Thyroid gland (tissue), 4 donors: ENCODE data around the gene ZNF778. TPM values are rescaled to one million over a fixed set of nuclear protein-coding genes. Genes with fewer than 3 reads are reported as not detected.
"Not testable (repeated sequence)": the region's sequence is repeated elsewhere in the genome, so short reads cannot be mapped to it uniquely, and the experiment has no call there.

ENCODE experiments used
- DNase-seq, 2 donors: peaks; one replicate each; pipeline ENCODE4 v3.0.0-alpha.2; 2019
- H3K27ac ChIP-seq, 3 donors: fragments of 200-600 bp; sonication (generic); 1 replicate in 2 of 3; 2 replicates in 1 of 3; pipeline ENCODE4 v1.5.1; 2016 to 2019; ENCODE audit warnings: mild to moderate bottlenecking in 1 of 3, moderate library complexity in 1 of 3
- H3K27me3 ChIP-seq: fragments of 200-600 bp; sonication (generic); one replicate; pipeline ENCODE4 v1.5.1; 2019
- H3K36me3 ChIP-seq, 2 donors: fragments of 200-600 bp; sonication (generic); one replicate each; pipeline ENCODE4 v1.5.1; 2016 to 2019
- H3K4me1 ChIP-seq, 2 donors: fragments of 200-600 bp; sonication (generic); one replicate each; pipeline ENCODE4 v1.5.1; 2017 to 2019
- H3K4me3 ChIP-seq, 3 donors: fragments of 200-600 bp; sonication (generic); replicated peaks in 1 of 3; 1 replicate in 2 of 3; 2 replicates in 1 of 3; pipeline ENCODE4 v1.5.1; 2016; ENCODE audit warnings: mild to moderate bottlenecking in 1 of 3
- H3K9me3 ChIP-seq: fragments of 200-600 bp; sonication (generic); one replicate; pipeline ENCODE4 v1.5.1; 2017
- POLR2A ChIP-seq, 2 donors: fragments of 450-650 bp; IDR thresholded peaks; one replicate each; pipeline ENCODE4 v1.6.1; 2017; ENCODE audit warnings: antibody characterized with exemption in 2 of 2, mild to moderate bottlenecking in 2 of 2, moderate library complexity in 1 of 2
- WGBS, 2 donors: methylation state at CpG; one replicate each; pipeline ENCODE4 v1.1.5; 2017; 5-methylcytosine and 5-hydroxymethylcytosine counted together
- intact Hi-C: fragments of 100-400 bp; cut with DNase I; formaldehyde crosslinking; loops from one replicate; pipeline ENCODE4 v1.15.1; 2023
- total RNA-seq, 4 donors: library from RNA; depleted of rRNA; stranded (reverse); fragments of >200 nt; gene quantifications; one replicate each; pipeline ENCODE4 v1.2.3, GENCODE V29; 2016
- TF ChIP-seq, protein P1 (sequence below), 6 experiments: fragments of 200-600 bp in 3 of 6; fragments of 450-650 bp in 3 of 6; sonication (generic) in 3 of 6; IDR thresholded peaks; one replicate each; pipeline ENCODE4 v1.5.1; 2016 to 2019; ENCODE audit warnings: antibody characterized with exemption in 6 of 6, mild to moderate bottlenecking in 2 of 6, inconsistent platforms in 1 of 6, moderate library complexity in 1 of 6

ZNF778 gene
- total RNA-seq, 4 donors from 2014 or later = 17.5 to 36.4 (median 30.9) TPM

- no peak for DNase-seq
- no peaks in the 10 kb centered on the region for H3K27me3 ChIP-seq
- H3K4me3 ChIP-seq = no peak overlapping the region
- H3K27ac ChIP-seq = no peak overlapping the region
- H3K4me1 ChIP-seq = peaks cover 8 to 10% of the 10 kb centered on the region in 2 donors
- intact Hi-C loops = no loop called here
- H3K36me3 ChIP-seq = no peaks in the 10 kb centered on the region
- 71 to 75% methylated on average over 15 to 28 of the region's 28 CpGs for WGBS, 2 donors
- no peaks in the 10 kb centered on the region for H3K9me3 ChIP-seq
- TF ChIP-seq, protein P1, sequence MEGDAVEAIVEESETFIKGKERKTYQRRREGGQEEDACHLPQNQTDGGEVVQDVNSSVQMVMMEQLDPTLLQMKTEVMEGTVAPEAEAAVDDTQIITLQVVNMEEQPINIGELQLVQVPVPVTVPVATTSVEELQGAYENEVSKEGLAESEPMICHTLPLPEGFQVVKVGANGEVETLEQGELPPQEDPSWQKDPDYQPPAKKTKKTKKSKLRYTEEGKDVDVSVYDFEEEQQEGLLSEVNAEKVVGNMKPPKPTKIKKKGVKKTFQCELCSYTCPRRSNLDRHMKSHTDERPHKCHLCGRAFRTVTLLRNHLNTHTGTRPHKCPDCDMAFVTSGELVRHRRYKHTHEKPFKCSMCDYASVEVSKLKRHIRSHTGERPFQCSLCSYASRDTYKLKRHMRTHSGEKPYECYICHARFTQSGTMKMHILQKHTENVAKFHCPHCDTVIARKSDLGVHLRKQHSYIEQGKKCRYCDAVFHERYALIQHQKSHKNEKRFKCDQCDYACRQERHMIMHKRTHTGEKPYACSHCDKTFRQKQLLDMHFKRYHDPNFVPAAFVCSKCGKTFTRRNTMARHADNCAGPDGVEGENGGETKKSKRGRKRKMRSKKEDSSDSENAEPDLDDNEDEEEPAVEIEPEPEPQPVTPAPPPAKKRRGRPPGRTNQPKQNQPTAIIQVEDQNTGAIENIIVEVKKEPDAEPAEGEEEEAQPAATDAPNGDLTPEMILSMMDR (IDR thresholded peaks at IDR 0.05) = no peak
- no peak for TF ChIP-seq POLR2A (IDR thresholded peaks at IDR 0.05)
Observed at GRCh38 chr16:89190150-89190958, 27.1 kb upstream of the ZNF778 start.

GRCh38 chr16:89191033-89191900 lies 26.2 kb upstream of the ZNF778 start:
- intact Hi-C loops = no loop called here
- TF ChIP-seq POLR2A (IDR thresholded peaks at IDR 0.05) = no peak
- TF ChIP-seq, protein P1 (IDR thresholded peaks at IDR 0.05) = no peak
- DNase-seq = no peak
- H3K9me3 ChIP-seq = no peaks in the 10 kb centered on the region
- H3K27me3 ChIP-seq = no peaks in the 10 kb centered on the region
- no peak overlapping the region for H3K4me3 ChIP-seq
- 48 to 72% methylated on average over 5 to 11 of the region's 44 CpGs for WGBS, 2 donors
- no peaks in the 10 kb centered on the region for H3K36me3 ChIP-seq
- H3K4me1 ChIP-seq = peaks cover 8 to 10% of the 10 kb centered on the region in 2 donors
- H3K27ac ChIP-seq = no peak overlapping the region

DNA sequence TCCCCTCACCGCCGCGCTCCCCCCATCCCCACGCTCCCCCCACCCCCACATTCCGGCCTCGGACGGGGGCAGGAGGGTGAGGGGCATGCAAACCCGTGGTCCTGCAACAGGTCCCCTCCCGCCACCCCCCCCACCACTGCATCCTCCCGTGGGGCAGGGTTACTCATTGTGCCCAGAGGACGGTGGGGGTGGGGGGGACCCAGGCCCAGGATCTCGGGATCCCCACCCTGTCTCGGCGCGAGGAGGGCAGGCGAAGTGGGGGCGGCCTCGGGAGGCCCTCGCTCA lies 25.7 kb upstream of the ZNF778 start:
- WGBS, 2 donors = no CpG with 5 or more reads among the region's 19 CpGs
- Histone ChIP-seq H3K4me3 (peak overlapping the region in 1 of 3 donors; percentile 13), H3K9me3 (no peaks in the 10 kb centered on the region), H3K4me1 (peaks cover 8 to 10% of the 10 kb centered on the region in 2 donors), H3K27me3 (no peaks in the 10 kb centered on the region), H3K27ac (no peak overlapping the region), H3K36me3 (no peaks in the 10 kb centered on the region)
- TF ChIP-seq, protein P1 (IDR thresholded peaks at IDR 0.05) = no peak
- no peak for TF ChIP-seq POLR2A (IDR thresholded peaks at IDR 0.05)
- no peak for DNase-seq
- intact Hi-C loops = no loop called here

GRCh38 chr16:89192186-89192955 lies 25.1 kb upstream of the ZNF778 start:
- H3K4me1 ChIP-seq, H3K27ac ChIP-seq, intact Hi-C loops, H3K27me3 ChIP-seq, H3K36me3 ChIP-seq, DNase-seq, H3K9me3 ChIP-seq: not testable (repeated sequence)
- peak overlapping the region in 1 of 3 donors; percentile 13 for H3K4me3 ChIP-seq
- 6 to 16% methylated on average over 24 to 29 of the region's 63 CpGs for WGBS, 2 donors

DNA sequence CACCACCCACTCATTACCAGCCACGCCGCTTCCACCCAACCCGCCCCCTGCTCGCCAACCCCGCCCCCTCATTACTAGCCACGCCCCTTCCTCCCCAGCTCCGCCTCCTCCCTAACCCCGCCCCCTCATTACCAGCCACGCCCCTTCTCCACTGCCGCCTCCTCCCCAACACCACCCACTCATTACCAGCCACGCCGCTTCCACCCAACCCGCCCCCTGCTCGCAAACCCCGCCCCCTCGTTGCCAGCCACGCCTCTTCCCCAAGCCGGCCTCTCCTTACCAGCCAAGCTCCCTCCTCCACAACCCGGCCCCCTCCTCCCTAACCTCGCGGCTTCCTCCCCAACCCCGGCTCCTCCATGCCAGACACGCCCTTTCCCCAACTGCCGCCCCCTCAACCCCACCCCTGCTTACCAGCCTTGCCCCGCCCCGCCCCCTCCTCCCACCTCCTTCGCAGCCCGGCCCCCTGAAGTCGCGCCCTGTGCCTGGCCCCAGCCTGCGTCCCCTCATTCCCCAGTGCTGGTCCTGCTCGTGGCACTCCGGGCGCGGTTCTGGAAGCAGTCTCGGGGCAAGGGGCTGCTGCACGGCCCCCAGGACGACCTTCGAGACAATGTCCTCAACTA lies 24.4 kb upstream of the ZNF778 start:
- Histone ChIP-seq H3K9me3 (no peaks in the 10 kb centered on the region), H3K4me3 (no peak overlapping the region), H3K27me3 (no peaks in the 10 kb centered on the region), H3K27ac (no peak overlapping the region), H3K4me1 (peaks cover 8 to 10% of the 10 kb centered on the region in 2 donors), H3K36me3 (no peaks in the 10 kb centered on the region)
- TF ChIP-seq POLR2A (IDR thresholded peaks at IDR 0.05) = no peak
- TF ChIP-seq, protein P1 (IDR thresholded peaks at IDR 0.05) = no peak
- no peak for DNase-seq
- WGBS, 2 donors = 12 to 13% methylated on average over 25 to 36 of the region's 39 CpGs
- intact Hi-C loops = no loop called here
